ENCODE results near the gene CCDC92.

Gene CCDC92

DNA sequence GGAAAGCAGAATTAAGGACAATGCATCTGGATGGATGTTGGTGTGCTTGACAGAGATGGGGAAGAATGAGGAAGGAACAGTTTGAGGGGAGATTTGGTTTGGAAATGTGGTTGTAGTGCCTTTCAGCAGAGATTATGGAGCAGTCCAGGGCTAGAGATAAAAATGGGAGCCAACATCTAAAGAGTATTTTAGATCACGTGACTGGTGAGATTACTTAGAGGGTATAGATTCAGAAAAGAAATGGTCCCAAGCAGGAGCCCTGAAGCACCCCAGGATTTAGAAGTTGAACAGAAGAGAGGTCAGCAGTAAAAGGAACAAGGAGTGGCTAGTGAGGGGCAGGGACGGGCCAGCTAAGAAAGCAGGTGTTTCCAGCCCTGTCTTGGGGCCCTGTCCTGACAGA is 30.0 kb upstream of the CCDC92 start:
- in situ Hi-C loops (cut with MboI; ENCODE audit: low sequenced_read_pairs): no loop called here

DNA sequence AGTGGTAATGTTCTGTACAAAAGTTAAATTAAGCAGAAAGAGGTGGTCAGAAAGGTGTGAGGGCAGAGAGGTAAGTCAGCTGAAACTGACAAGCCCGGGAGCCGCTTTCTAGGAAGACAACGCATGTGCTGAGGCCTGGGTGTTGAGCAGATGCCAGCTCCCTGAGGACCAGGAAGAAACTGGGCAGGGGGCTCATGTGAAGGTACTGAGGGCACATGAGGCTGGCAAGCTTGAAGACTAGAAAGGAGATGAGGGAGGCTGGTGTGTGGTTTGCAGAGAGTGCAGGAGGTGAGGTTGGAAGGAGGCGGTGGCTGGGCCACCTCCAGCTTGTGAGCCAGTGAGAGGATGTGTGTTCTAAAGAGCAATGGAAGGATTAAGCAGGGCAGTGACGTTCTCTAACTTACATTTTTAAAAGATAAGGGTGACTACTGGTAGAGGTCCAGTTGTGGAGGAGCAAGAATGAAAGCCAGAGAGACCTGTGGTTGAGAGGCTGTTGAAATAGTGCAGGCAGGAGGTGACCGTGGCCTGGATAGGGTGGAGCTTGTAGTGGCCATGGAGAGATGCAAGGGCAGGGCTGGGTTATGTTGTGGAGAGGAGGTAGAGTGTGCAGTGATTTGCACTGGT is 29.5 kb upstream of the CCDC92 start:
- in situ Hi-C loops (cut with MboI; ENCODE audit: low sequenced_read_pairs): no loop called here

DNA sequence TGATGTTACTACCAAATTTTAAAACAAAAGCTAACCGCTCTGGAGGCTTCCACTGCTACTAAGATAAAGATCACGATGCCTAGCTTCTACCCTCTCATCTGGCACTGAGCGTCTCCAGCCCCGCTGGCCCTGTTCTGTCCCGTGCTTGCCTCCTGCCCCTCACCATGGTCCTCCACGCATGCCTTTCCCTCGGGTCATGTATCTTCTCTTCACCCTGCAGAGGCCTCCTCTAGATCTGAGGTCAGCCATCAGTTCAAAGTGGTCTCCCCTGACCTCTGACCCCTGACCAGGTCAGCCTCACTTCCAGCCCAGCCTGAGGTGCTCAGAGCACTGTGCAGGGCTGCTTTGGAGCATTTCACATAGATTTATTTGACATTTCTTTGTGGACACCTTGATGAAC is 28.7 kb upstream of the CCDC92 start:
- in situ Hi-C loops (cut with MboI; ENCODE audit: low sequenced_read_pairs): no loop called here

DNA sequence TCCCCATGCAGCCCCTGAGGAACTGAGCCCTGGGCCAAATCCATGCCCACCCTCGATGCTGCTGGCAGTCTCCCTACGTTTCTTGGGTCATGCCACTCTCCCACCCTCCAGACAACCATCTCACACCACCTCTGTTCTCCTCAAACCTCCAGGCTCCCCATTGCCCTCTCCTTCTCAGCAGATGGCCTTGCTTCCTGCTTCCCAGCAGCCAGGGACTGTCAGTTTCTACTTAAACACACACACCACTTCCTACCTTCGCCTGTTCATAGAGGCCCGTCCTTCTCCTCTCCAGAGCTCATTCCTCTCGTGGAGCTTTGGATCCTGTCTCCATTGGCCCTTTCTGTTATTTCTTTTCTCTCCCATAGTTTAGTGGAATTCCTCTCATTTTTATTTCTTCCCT is 27.5 kb upstream of the CCDC92 start:
- in situ Hi-C loops (cut with MboI; ENCODE audit: low sequenced_read_pairs): no loop called here

DNA sequence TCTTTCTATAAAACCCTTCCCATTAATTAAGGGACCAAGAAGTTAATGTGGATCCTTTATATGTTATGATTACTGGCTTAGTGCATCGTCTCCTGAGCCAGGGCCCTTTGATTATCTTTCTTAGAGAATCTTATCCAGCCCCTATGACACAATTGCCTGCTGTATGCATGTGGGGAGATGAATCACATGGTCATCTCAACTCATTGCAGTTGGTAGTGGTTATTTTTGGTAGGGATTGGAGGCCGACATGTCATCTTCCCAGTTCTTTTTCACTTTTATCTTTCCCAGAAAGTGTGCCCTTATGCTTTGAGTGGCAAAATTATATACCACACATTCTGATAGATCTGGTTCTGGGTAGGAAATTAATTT is 26.3 kb upstream of the CCDC92 start:
- in situ Hi-C loops (cut with MboI; ENCODE audit: low sequenced_read_pairs): no loop called here

DNA sequence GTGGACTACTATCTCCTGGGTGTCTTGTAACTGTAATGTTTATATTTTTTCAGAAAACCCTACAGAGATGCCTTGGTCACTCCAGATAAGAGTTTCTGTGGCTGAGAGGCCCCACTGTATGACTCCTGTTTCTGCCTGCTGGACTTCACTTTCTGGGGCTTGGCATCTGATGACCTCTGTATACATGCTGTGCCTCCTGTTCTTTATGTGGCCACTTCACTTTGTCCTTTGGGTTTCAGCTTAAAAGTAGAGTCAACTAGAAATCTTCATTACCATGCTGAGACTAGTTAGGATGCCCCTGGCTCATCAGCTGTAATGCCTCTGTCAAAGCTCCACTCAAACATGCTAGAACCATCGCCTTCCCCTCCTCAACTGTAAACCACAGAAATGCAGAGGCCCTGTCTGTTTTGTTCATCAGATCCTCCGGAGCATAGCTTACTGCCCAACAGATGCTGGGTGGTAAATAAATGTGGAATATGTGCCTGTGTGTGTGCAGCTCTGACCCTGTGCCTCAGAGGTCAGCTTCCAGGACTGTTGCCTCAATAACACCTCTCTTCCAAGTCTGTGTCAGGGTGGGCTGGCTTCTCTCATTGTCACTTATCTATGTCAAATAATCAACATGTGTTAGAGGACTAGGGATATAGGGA is 25.8 kb upstream of the CCDC92 start:
- in situ Hi-C loops (cut with MboI; ENCODE audit: low sequenced_read_pairs): no loop called here

DNA sequence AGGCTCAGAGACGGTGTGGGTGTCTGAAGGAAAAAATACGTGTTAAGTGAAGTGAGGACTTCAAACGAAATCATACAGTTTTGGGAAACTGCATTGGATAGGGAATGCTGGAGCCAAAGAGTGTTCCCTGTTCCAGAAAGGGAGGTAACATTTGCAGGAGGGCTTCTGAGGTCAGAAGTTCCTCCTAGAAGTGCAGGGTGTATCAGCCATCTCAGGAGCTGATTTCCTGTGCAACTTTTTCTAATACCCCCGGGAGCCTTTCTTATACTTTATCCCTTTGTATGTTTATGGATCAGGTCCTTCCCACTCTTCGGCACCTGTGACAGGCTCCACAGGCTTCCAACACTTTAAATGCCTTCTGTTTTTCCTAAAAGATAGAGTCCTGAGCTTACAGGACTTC is 25.3 kb upstream of the CCDC92 start:
- in situ Hi-C loops (cut with MboI; ENCODE audit: low sequenced_read_pairs): no loop called here

DNA sequence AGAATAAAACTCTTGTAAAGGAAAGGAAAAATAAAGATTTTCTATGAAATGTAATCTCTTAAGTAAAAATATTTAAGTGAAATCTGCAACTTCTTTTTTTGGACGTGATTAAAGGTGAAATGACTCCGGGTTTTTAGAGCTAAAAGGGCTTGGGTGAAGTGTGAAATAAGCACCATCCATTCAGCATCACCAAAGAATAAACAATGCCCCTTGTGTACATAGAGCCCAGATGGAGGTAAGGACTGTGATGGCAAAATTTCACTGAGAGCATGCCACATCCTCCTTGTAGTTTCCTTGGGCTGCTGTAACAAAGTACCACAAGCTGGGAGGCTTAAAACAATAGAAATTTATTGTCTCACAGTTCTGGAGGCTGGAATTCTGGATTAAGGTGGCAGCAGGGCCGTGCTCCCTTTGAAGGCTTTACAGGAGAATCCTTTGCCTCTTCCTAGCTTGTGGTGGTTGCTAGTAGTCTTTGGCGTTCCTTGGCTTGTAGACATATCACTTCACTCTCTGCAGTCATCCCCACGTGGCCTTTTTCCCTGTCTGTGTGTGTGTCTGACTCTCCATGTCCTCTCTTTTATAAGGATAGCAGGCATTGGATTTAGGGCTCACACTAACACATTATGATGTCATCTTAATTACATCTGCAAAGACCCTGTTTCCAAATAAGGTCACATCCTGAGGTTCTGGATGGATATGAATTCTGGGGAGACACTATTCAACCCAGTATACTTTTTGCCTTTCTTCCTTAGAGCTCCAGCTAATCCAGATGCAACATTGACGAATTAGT is 24.6 kb upstream of the CCDC92 start:
- in situ Hi-C loops (cut with MboI; ENCODE audit: low sequenced_read_pairs): no loop called here

DNA sequence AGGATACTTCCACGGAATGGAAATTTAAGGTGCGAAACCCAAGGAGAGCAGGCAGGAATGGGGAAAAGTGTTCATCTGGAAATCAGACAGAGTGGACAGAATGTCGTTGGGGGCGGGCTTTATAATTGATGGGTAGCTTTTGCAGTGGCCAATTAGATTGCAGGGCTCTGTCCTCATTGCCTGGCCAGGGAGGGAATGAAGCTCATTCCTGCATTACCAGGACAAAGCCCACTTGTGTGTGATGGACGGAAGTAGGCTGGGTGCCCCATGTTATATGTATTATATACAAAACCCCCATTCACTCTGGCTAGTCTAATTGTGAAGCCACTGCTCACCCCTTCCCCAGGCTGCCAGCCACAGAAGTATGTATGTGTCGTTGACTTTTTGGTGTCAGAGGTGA is 23.9 kb upstream of the CCDC92 start:
- in situ Hi-C loops (cut with MboI; ENCODE audit: low sequenced_read_pairs): no loop called here

DNA sequence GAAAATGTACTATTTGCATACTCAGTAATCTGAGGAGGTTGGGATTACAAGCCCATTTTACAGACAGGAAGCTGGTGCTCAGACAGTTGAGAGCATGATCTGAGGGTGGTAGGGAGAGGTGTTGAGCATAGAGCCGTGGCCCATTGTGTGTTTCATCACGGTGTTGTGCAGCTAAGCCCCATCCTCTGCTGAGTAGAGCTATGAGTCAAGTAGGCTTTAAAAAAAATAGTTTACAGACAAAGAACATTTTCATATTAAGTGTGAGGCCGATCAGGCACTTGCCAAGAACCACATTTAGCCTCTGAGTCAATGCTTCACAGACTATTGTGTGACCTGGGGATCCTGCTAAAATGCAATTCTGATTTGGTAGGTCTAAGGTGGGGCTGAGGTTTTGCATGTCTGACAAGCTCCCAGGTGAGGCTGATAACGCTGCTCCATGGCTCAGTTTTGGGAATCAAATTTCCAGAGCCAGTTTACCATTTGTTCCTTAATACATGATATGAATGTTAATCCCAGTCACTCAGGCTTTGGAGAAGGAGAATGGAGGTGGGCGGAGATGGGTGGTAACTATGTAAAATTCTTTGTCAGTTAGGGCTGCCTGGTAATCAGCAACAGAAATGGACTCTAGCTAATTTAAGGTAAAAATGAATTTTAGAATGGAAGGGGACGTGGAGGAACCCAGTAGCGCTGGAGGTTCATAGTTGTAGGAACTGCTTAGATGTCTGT is 22.6 kb upstream of the CCDC92 start:
- in situ Hi-C loops (cut with MboI; ENCODE audit: low sequenced_read_pairs): no loop called here

DNA sequence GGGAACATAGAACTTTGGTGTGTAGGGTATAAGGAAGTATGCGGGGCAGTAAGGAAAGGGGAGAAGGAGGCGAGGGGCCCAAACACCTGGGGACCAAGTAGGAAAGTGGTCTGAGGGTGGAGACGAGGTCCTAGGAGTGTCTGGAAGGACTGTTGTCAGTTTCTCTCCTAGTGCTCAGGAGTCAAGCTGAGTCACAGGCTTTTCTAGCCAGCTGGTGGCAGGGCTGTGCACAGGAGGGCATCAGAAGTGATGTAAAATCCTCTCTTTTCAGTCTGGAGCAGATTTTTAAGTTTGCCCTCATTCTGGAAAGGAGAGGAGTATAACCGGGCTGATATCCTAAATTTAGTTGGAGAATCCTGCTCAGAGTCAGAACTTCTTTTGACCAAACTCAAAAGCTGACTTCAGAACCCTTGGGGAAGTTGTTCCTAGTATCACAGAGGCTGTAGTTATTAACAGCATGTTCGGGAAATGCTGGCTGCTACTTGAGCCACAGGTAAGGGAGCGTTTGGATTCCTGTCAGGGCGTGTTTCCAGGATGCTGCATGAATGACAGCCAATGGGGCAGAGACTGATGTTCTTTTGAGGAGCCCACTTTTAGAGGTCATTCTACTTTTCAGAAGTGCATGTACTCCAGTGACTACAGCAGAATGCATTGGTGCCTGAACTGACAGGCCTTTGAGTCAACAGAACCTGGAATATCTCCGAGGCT is 19.6 kb upstream of the CCDC92 start:
- in situ Hi-C loops (cut with MboI; ENCODE audit: low sequenced_read_pairs): no loop called here

DNA sequence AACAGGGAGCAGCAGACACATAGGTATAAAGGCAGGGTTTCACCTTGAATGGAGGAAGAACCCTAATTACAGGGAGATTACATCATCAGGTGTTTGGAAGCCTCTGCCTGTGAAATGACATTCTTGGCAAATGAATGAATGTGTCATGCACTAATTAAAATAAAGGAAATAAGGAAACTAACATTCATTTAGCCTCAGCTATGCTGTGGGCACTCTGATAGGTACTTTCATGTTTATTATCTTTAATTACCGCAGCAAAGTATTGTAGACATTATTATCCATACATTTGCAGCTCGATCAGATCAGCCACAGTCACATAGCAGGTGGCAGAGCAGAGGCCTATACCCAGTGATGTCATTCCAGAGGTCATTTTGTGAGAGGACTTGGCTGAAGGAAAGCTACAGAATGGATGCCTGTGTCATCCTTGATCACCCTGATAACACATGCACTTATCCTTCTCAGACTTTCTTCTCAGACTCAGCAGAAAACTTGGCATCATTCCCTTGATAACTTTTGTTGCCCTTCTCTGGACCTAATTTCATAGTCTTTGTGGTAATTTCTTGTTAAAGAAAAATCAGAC is 18.8 kb upstream of the CCDC92 start:
- in situ Hi-C loops (cut with MboI; ENCODE audit: low sequenced_read_pairs): no loop called here

DNA sequence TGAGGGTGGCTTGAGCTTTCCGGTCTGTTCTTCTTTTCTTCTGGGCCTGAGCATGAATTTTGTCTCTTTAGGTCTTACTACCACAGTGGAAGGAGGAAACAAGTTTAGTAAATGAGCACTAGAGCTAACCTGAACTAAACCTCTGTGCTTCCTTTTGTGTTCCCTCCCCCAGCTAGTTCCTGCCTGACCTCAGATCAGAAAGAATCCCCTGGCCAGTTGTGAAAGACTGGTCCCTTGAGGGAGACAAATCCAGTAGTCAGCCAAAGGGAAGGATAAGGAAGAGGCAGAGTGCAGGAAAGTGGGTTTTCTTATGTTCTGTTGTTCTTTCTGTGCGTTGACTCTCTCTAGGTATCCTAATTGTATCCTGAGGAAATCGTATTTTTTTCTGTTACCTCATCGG is 17.9 kb upstream of the CCDC92 start:
- in situ Hi-C loops (cut with MboI; ENCODE audit: low sequenced_read_pairs): no loop called here

DNA sequence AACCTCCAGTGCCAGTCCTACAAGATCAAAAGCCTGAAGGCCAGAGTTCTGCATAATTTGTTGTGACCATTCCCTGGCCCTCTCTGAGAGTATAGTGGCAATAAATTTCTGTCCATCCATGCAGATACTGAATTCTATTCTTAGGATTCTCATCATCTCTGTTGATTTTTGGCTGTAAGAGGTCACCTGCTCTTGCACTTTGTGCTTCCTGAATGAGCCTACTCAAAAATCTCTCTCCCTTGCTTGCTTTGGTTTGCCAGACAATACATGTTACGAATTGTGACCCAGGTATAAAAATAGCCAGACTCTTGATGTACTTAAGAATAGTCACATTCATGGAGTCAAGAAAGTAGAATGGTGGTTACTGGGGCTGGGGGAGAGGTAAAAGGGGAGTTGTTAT is 17.1 kb upstream of the CCDC92 start:
- in situ Hi-C loops (cut with MboI; ENCODE audit: low sequenced_read_pairs): no loop called here

DNA sequence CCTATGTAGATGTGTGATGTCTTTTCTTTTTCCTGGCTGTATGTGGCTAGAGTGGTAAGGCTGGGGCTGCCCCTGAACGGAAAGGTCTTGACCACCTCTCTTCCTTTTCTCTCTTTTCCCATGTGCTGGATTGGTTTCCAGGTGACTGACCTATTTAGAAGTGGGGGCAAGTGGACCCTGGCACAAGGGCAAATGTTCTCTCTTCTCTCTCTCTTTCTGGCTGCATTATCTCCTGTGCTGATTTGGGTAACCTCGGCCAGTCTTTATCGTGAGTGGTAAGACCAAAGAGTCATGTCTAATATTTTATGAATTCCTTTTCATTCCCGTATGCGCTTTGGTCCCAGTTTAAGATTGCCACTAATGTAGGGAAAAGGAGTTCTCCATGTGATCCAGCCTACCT is 16.5 kb upstream of the CCDC92 start:
- in situ Hi-C loops (cut with MboI; ENCODE audit: low sequenced_read_pairs): no loop called here

DNA sequence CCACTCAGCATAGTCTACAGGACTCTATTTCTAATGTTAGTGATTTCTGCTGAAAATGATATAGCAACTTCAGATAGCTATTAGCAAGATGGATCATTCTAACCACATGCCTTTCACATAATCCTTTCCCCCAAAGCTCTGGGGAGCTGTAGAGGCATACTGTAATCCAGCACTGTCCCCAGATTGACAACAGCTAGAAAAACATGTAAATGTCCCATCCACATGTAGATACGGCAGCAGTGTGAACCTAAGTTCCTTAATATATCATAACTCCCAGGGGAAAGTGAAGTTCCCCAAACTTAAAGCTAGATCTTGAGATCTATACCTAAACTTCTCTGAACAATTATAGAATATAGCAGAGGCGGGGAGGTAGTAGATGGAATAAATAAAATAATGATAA is 14.4 kb upstream of the CCDC92 start:
- in situ Hi-C loops (cut with MboI; ENCODE audit: low sequenced_read_pairs): no loop called here

DNA sequence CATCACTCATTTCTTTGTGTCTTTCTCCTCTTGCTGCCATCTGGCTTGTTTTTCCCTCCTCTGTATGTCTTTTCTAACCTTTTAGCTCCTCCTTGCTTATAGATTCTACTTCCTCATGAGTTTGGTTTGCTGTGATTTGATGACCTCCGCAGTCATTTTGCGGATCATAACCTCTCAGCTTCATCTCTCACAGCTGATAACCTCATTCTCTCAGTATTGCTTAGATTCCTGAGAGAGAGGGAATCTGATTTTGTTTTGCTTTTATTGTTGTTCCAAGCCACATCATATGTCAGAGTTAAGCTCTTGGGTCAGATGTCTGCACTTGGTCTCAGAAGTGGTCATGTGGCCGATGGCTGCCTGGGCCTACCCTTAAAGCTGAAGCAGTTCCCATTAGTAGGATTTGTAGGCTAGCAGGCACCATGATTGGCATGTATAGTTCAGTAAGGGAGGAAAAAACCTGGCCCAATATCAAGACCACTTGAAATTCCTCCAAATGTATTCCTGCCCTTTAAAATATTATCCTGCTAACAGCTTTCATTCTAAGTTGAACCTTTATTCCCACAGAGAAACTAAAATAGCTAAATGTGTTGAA is 13.8 kb upstream of the CCDC92 start:
- in situ Hi-C loops (cut with MboI; ENCODE audit: low sequenced_read_pairs): no loop called here

DNA sequence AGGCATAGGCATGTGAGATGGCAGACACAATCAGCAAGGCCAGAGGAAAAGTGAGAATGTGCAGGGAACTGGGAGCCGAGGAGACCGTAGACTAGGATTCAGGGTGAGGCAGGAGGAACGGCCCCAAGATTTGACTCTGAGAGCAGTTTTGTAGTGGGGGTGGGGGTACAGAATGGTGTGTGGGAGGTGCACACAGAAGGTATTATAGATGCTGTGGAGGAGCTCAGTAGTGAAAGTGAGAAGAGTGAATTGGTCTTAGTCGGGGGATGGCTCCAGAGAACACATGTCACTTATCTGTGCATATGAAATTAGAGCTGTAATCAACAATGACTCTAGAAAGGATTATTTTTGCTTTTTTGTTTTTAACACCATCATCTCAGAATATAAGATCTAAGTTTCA is 12.3 kb upstream of the CCDC92 start:
- in situ Hi-C loops (cut with MboI; ENCODE audit: low sequenced_read_pairs): no loop called here

DNA sequence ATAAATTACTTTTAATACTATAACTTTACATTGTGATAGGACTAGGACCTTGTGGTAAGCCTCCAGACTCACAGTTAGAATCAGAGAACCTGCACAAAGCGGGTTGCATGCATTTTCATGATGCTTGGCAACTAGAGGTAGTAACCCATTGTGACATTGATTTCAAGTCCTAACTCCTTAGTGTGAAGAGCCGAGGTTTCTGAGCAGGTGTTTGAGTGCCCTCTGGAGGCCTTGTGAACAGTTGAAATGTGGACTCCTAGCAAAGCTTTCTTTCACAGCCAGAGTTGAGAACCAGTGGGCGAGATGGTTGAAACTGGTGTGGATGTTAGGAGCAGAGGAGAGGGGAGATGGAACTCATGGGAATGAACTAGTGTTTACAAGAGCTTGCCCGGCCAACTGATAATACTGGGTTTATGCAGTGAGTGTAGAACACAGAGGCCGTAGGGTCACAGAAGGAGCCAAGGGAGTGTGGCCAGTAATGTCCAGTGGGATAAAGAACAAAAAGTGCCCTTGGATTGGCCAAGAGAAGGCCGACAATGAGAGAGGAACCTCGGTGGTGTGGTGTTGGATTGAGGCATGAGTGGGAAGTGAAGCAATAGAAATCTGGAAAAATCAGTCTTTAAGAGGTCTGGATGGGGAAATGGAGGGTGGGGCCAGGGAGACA is 11.3 kb upstream of the CCDC92 start:
- in situ Hi-C loops (cut with MboI; ENCODE audit: low sequenced_read_pairs): no loop called here

DNA sequence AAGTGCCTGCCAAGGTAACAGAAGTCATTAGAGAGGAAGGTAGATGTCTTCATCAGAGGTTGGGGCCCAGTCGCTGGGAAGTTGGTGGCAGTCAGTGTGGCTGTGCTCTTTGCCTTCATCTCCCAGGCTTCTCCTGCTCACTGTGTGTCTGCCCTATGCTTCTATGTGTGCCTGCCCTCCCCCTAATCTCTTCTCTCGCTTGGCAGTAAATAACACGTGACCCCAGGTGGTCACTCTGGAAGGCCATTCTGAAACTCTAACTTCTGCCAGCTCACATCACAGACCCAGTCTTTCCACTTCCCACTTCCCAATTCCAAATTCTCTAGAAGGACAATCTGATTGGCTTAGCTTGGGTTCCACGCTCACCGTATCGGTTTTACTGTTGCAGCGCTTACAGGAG is 9.6 kb upstream of the CCDC92 start:
- in situ Hi-C loops (cut with MboI; ENCODE audit: low sequenced_read_pairs): no loop called here

Measured in HL-60/S4 treated with phorbol 12-myristate 13-acetate at 8.2 ng/mL for 4 days and 3 days (cell line).